Endothelial cell (in vitro differentiated cells): Measurements from ENCODE around the gene BAZ2B. TPM values are rescaled to one million over a fixed set of nuclear protein-coding genes. Genes with fewer than 3 reads are reported as not detected.

Experiments
- DNase-seq: peaks from one replicate; pipeline ENCODE4 v3.0.0; 2021; ENCODE audit warnings: low spot score
- H3K27ac Mint-ChIP-seq: one replicate; pipeline ENCODE4 v1.8.0; 2021; ENCODE audit warnings: mixed read lengths, inconsistent platforms; ENCODE audit not compliant: unreplicated experiment
- H3K27me3 Mint-ChIP-seq: one replicate; pipeline ENCODE4 v1.8.0; 2021; ENCODE audit warnings: mild to moderate bottlenecking, moderate library complexity, mixed read lengths, inconsistent platforms; ENCODE audit not compliant: unreplicated experiment
- H3K36me3 Mint-ChIP-seq: one replicate; pipeline ENCODE4 v1.8.0; 2021; ENCODE audit warnings: mild to moderate bottlenecking, low read depth, mixed read lengths, inconsistent platforms; ENCODE audit not compliant: unreplicated experiment
- H3K4me1 Mint-ChIP-seq: one replicate; pipeline ENCODE4 v1.8.0; 2021; ENCODE audit warnings: mild to moderate bottlenecking, mixed read lengths, inconsistent platforms; ENCODE audit not compliant: unreplicated experiment
- H3K4me3 Mint-ChIP-seq: one replicate; pipeline ENCODE4 v1.8.0; 2021; ENCODE audit warnings: mild to moderate bottlenecking, mixed read lengths, inconsistent platforms; ENCODE audit not compliant: unreplicated experiment
- H3K9me3 Mint-ChIP-seq: one replicate; pipeline ENCODE4 v1.8.0; 2021; ENCODE audit warnings: mixed read lengths, inconsistent platforms; ENCODE audit not compliant: unreplicated experiment
- CTCF ChIP-seq: fragments of 200-600 bp; sonication (generic); IDR thresholded peaks from one replicate; pipeline ENCODE4 v1.5.0; 2021; ENCODE audit warnings: antibody characterized with exemption; ENCODE audit not compliant: unreplicated experiment
- total RNA-seq: library from RNA; stranded (reverse); fragmentation: NEBNext Ultra II Directional; extraction: Animal tissue kit (Norgen Biotek cat#: 25700); gene quantifications from one replicate; pipeline ENCODE4 v1.2.1, GENCODE V29; 2021; ENCODE audit not compliant: unreplicated experiment

The BAZ2B gene
- total RNA-seq, 1 donor from 2014 or later, result 100 TPM

- Mint-ChIP-seq H3K27me3 (no peaks in the 10 kb centered on the region), H3K36me3 (no peaks in the 10 kb centered on the region), H3K4me3 (no peak overlapping the region), H3K9me3 (no peaks in the 10 kb centered on the region), H3K4me1 (peaks cover 7% of the 10 kb centered on the region), H3K27ac (no peak overlapping the region)
- no peak for DNase-seq
- no peak for TF ChIP-seq CTCF
These were observed 57.3 kb downstream of the BAZ2B start for GRCh38 chr2:159559034-159559433.

GRCh38 chr2:159558479-159558878, 57.9 kb downstream of the BAZ2B start:
- no peak overlapping the region for H3K4me3 Mint-ChIP-seq
- no peaks in the 10 kb centered on the region for H3K36me3 Mint-ChIP-seq
- no peak overlapping the region for H3K27ac Mint-ChIP-seq
- peaks cover 7% of the 10 kb centered on the region for H3K4me1 Mint-ChIP-seq
- H3K27me3 Mint-ChIP-seq, result no peaks in the 10 kb centered on the region
- no peak for DNase-seq
- H3K9me3 Mint-ChIP-seq, result no peaks in the 10 kb centered on the region
- TF ChIP-seq CTCF, result no peak

- no peak overlapping the region for H3K4me3 Mint-ChIP-seq
- no peak for TF ChIP-seq CTCF
- H3K36me3 Mint-ChIP-seq, result no peaks in the 10 kb centered on the region
- no peaks in the 10 kb centered on the region for H3K27me3 Mint-ChIP-seq
- no peaks in the 10 kb centered on the region for H3K9me3 Mint-ChIP-seq
- peak overlapping the region; percentile 7 for H3K27ac Mint-ChIP-seq
- no peak for DNase-seq
- peaks cover 7% of the 10 kb centered on the region for H3K4me1 Mint-ChIP-seq
These were observed 58.8 kb downstream of the BAZ2B start for GRCh38 chr2:159557437-159558034.

DNA sequence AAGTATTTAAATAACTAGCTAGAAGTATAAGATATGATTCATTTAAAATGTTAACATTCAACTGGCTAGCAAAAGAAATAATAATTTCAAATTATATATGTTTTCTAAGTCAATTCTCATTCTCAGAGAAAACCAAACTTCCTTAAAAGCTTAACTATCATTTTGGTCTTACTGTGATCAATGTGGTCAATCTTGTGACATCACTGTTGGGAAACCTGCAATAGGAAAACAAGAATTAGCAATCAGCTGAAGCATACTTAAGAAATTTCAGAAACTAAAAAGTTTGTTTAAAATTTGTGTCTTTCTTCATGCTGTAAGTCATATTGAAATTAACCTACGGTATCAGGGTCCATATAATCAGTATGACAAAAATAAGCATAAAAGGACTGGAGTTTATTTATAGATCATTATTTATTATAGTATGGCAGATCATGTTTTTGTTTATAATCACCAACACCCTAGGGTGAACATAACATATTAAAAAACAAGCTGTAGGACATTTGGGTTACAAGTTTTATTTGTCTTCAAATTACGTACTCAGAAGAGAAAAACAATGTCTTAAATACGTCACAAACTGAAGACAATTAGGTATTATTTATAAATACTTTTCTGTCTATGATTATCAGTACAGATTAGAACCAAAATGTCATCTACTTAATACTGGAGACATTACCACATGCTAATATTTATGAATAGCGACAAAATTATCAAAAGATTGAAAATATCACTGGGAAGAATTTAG, 60.5 kb downstream of the BAZ2B start:
- no peaks in the 10 kb centered on the region for H3K36me3 Mint-ChIP-seq

More for the DNA sequence above, 60.5 kb downstream of the BAZ2B start:
- Mint-ChIP-seq H3K4me1 (peaks cover 7% of the 10 kb centered on the region), H3K27me3 (no peaks in the 10 kb centered on the region), H3K9me3 (no peaks in the 10 kb centered on the region), H3K27ac (no peak overlapping the region), H3K4me3 (no peak overlapping the region)
- no peak for TF ChIP-seq CTCF
- DNase-seq, result no peak
